ENCODE results near the gene LAIR1. TPM values are rescaled to one million over a fixed set of nuclear protein-coding genes. Genes with fewer than 3 reads are reported as not detected.

LAIR1 gene
- polyA plus RNA-seq, 1 donor (not counting 4 experiments of a cell fraction or from before 2014, with no cell fraction given) = not detected

DNA sequence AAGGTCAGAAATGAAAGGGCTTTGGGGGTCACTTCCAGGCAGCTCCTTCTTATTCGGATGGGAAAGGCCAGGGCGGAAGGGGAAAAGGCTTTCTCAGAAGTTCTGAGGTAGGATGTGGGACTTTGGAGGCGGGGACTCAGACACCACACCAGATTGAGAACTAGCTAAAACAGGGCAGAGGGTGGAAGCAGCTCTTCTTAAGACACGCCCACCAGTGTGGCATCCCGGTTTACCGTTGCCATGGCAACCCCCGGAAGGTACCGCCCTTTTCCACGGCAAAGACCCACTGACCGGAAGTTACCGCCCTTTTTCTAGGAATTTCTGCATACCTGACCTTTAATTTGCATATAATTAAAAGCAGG, 48.0 kb downstream of the LAIR1 start:
- Histone ChIP-seq H2AFZ (ENCODE audit: control insufficient read depth, low read length) (no peak overlapping the region), H3K4me2 (ENCODE audit: control insufficient read depth, extremely low read depth, insufficient read depth, low read depth, low read length) (no peak overlapping the region), H3K36me3 (ENCODE audit: control insufficient read depth in 2 of 2, extremely low read depth in 1 of 2, insufficient read depth in 2 of 2, low read length in 2 of 2) (no peaks in the 10 kb centered on the region), H3K9me1 (ENCODE audit: control insufficient read depth, extremely low read depth, insufficient read depth, low read length) (no peaks in the 10 kb centered on the region), H4K20me1 (ENCODE audit: control insufficient read depth, extremely low read depth, insufficient read depth, low read length) (no peaks in the 10 kb centered on the region), H3K79me2 (ENCODE audit: control insufficient read depth, insufficient read depth, low read length) (no peaks in the 10 kb centered on the region), H3K9me3 (ENCODE audit: control insufficient read depth, low read depth, low read length) (no peaks in the 10 kb centered on the region), H3K27me3 (ENCODE audit: control insufficient read depth, extremely low read depth, insufficient read depth, low read length) (no peaks in the 10 kb centered on the region), H3K4me3 (ENCODE audit: control insufficient read depth in 2 of 3, extremely low read depth in 1 of 3, insufficient read depth in 2 of 3, low read depth in 1 of 3, low read length in 3 of 3) (no peak overlapping the region), H3K27ac (ENCODE audit: control insufficient read depth, insufficient read depth, low read length) (no peak overlapping the region), H3K9ac (ENCODE audit: control insufficient read depth, extremely low read depth, insufficient read depth, low read length) (no peak overlapping the region), H3K4me1 (ENCODE audit: control insufficient read depth, extremely low read depth, insufficient read depth, low read length) (no peaks in the 10 kb centered on the region)
- dilution Hi-C loops (cut with MboI; ENCODE audit: extremely low pct_ligation_motif_present, low sequenced_read_pairs) = no loop called here
- FAIRE-seq (no peak), DNase-seq (ENCODE audit: low read depth, low spot score) (no peak)
- TF ChIP-seq, protein P1, sequence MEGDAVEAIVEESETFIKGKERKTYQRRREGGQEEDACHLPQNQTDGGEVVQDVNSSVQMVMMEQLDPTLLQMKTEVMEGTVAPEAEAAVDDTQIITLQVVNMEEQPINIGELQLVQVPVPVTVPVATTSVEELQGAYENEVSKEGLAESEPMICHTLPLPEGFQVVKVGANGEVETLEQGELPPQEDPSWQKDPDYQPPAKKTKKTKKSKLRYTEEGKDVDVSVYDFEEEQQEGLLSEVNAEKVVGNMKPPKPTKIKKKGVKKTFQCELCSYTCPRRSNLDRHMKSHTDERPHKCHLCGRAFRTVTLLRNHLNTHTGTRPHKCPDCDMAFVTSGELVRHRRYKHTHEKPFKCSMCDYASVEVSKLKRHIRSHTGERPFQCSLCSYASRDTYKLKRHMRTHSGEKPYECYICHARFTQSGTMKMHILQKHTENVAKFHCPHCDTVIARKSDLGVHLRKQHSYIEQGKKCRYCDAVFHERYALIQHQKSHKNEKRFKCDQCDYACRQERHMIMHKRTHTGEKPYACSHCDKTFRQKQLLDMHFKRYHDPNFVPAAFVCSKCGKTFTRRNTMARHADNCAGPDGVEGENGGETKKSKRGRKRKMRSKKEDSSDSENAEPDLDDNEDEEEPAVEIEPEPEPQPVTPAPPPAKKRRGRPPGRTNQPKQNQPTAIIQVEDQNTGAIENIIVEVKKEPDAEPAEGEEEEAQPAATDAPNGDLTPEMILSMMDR (optimal IDR thresholded peaks at IDR 0.05 in 1 of 3, IDR thresholded peaks at IDR 0.05 in 1 of 3, conservative IDR thresholded peaks at IDR 0.05 in 1 of 3; ENCODE audit: extremely low read depth in 1 of 3, insufficient read depth in 2 of 3, low read length in 3 of 3) = no peak
- no peak for TF ChIP-seq EZH2 (IDR thresholded peaks at IDR 0.05; ENCODE audit: low read length)

DNA sequence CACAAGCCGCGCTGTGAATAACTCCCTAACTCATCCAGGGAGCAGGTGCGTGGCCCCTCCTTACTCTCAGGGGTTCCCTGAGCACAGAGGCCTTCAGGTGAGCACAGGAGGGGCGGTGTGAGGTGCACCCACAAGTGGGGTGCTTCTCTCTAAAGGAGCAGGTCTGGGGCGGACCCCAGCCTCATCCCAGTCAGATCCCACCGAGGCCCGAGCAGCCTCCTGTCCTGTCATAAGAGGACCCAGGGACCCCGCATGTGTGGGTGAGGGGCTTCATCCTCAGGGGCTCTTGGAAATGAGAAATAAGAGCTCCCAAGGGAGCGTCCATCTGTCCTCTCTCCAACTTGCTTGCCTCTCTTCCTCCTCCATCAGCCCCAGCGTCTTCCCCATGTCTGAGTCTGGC, 48.8 kb downstream of the LAIR1 start:
- H3K9ac ChIP-seq (ENCODE audit: control insufficient read depth, extremely low read depth, insufficient read depth, low read length) = no peak overlapping the region
- H3K27ac ChIP-seq (ENCODE audit: control insufficient read depth, insufficient read depth, low read length) = no peak overlapping the region
- no peaks in the 10 kb centered on the region for H3K79me2 ChIP-seq (ENCODE audit: control insufficient read depth, insufficient read depth, low read length)
- no peaks in the 10 kb centered on the region for H3K4me1 ChIP-seq (ENCODE audit: control insufficient read depth, extremely low read depth, insufficient read depth, low read length)
- no peak overlapping the region for H3K4me2 ChIP-seq (ENCODE audit: control insufficient read depth, extremely low read depth, insufficient read depth, low read depth, low read length)
- H3K9me1 ChIP-seq (ENCODE audit: control insufficient read depth, extremely low read depth, insufficient read depth, low read length) = no peaks in the 10 kb centered on the region
- no peaks in the 10 kb centered on the region for H3K36me3 ChIP-seq (ENCODE audit: control insufficient read depth in 2 of 2, extremely low read depth in 1 of 2, insufficient read depth in 2 of 2, low read length in 2 of 2)
- H3K9me3 ChIP-seq (ENCODE audit: control insufficient read depth, low read depth, low read length) = no peaks in the 10 kb centered on the region
- dilution Hi-C loops (cut with MboI; ENCODE audit: extremely low pct_ligation_motif_present, low sequenced_read_pairs) = no loop called here
- no peaks in the 10 kb centered on the region for H3K27me3 ChIP-seq (ENCODE audit: control insufficient read depth, extremely low read depth, insufficient read depth, low read length)
- DNase-seq (ENCODE audit: low read depth, low spot score) = no peak
- no peak for TF ChIP-seq EZH2 (IDR thresholded peaks at IDR 0.05; ENCODE audit: low read length)
- TF ChIP-seq, protein P1 (optimal IDR thresholded peaks at IDR 0.05 in 1 of 3, IDR thresholded peaks at IDR 0.05 in 1 of 3, conservative IDR thresholded peaks at IDR 0.05 in 1 of 3; ENCODE audit: extremely low read depth in 1 of 3, insufficient read depth in 2 of 3, low read length in 3 of 3) = no peak
- no peaks in the 10 kb centered on the region for H4K20me1 ChIP-seq (ENCODE audit: control insufficient read depth, extremely low read depth, insufficient read depth, low read length)
- H3K4me3 ChIP-seq (ENCODE audit: control insufficient read depth in 2 of 3, extremely low read depth in 1 of 3, insufficient read depth in 2 of 3, low read depth in 1 of 3, low read length in 3 of 3) = no peak overlapping the region
- no peak for FAIRE-seq
- H2AFZ ChIP-seq (ENCODE audit: control insufficient read depth, low read length) = no peak overlapping the region
